HG02763 (cell line): ENCODE data around the gene S100PBP.

Experiments used
- ATAC-seq: cut with Tn5 transposase; IDR thresholded peaks from one replicate; pipeline ENCODE4 v1.9.1; 2021; ENCODE audit warnings: mild to moderate bottlenecking, moderate library complexity; ENCODE audit not compliant: unreplicated experiment

S100PBP gene

DNA sequence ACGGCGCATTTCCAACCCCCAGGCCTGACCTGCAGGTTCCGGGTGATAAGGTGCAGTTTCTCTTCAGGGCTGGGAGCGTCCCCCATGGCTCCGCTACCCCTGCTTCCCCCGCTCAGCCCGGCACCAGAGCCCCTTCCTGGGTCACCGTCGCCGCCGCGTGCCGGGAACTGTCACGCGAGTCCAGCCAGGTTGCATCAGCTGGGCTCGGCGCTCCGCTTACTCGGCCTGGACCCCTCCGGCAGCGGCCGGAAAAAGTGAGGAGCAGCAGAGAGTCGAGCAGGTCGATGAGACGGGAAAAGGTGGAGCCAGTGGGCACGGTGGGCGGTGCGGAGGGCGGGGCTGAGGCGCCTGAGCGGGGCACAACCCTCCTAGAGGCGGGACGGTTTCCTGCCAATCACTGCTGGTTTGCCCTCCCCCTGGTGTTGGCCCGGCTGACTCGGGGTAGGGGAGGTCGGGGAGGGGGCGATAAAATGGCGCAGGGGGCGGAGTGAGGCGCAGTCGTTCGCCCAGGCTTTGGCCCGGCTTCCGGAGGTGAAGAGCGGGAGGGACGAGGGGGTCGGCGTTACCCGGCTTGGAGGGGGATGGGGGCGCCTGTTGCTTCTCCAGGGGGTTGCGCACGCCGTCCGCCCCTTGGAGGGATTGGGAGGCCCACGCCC, at the start of gene S100PBP, which contains the start of gene YARS1:
TSS of gene S100PBP (plus strand) at position 495 of the 656 bp plus-strand sequence. CDS start 8,447 bp downstream, outside the sequence.
TSS of gene YARS1 (minus strand) at position 200 of the 656 bp plus-strand sequence. CDS start at position 86, 114 bp downstream.
- ATAC-seq: peak; percentile 85

DNA sequence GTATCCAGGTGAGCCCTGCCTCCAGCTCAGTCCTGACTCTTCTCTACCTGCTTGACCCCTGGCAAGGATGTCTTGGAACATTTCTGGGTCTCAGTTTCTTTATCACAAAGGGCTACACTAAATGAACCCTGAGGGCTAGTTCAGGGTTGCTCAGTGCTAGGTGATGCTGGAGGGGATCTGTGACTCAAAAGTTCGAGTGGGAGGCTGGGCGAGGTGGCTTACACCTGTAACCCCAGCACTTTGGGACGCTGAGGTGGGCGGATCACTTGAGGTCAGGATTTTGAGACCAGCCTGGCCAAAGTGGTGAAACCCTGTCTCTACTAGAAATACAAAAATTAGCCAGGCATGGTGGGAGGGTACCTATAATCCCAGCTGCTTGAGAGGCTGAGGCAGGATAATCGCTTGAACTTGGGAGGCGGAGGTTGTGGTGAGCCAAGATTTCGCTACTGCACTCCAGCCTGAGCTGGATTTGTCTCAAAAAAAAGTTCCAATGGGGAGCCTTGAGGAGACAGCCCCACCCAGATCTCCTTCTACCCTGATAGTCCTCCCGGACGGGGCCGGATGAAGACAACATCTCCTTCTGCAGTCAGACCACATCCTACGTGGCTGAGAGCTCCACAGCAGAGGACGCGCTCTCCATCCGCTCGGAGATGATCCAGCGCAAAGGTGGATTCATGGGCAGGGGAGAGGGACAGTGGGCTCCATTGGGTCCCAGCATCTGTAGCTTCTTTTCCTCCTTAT, 49.2 kb upstream of the S100PBP start:
- ATAC-seq: no peak

DNA sequence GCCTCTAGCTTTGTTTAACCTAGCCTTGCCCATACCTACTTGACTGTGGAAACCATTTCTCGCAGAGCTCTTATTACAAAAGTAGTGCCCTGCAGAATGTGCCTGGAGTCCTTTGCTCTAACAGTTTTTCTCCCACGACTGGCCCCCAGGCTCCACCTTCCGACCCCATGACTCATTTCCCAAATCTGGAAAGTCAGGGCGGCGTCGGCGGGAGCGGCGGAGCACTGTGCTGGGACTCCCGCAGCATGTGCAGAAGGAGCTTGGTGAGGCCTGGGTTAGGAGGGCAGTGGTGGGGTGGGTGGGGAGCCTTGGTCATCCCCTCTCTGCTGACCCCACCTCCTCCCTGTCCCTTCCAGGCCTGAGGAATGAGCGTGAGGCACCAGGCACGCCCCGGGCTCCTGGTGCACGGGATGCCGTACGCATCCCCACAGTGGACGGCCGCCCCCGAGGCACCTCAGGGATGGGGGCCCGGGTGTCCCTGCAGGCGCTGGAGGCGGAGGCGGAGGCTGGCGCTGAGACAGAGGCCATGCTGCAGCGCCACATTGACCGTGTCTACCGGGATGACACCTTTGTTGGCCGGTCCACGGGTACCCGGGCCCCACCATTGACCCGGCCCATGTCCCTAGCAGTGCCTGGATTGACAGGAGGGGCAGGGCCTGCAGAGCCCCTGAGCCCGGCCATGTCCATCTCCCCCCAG, 47.8 kb upstream of the S100PBP start:
- ATAC-seq: no peak

DNA sequence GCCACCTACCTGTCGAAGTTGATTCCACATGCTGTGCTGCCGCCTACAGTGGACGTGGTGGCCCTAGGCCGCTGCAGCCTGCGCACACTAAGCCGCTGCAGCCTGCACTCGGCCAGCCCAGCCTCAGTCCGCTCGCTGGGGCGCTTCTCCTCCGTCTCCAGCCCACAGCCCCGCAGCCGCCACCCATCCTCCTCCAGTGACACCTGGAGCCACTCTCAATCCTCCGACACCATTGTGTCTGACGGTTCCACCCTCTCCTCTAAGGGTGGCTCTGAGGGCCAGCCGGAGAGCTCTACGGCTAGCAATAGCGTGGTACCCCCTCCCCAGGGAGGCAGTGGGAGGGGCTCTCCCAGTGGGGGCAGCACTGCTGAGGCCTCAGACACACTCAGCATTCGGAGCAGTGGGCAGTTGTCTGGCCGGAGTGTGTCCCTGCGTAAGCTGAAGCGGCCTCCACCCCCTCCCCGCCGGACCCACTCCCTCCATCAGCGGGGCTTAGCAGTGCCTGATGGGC, 47.2 kb upstream of the S100PBP start:
- no peak for ATAC-seq

DNA sequence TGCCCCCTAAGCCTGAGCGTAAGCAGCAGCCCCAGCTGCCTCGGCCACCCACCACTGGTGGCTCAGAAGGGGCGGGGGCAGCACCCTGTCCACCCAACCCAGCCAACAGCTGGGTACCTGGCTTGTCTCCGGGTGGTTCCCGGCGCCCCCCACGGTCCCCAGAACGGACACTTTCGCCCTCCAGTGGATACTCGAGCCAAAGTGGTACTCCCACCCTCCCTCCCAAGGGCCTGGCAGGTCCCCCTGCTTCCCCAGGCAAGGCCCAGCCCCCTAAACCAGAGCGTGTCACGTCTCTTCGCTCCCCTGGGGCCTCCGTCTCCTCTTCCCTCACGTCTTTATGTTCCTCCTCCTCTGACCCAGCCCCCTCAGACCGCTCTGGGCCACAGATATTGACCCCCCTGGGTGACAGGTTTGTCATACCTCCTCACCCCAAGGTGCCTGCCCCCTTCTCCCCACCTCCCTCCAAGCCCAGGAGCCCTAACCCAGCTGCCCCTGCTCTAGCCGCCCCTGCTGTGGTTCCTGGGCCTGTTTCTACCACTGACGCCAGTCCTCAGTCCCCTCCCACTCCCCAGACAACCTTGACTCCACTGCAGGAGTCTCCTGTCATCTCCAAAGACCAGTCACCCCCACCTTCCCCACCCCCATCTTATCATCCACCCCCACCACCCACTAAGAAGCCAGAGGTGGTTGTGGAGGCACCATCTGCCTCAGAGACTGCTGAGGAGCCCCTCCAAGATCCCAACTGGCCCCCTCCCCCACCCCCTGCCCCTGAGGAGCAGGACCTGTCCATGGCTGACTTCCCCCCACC, 46.5 kb upstream of the S100PBP start:
- ATAC-seq: no peak

DNA sequence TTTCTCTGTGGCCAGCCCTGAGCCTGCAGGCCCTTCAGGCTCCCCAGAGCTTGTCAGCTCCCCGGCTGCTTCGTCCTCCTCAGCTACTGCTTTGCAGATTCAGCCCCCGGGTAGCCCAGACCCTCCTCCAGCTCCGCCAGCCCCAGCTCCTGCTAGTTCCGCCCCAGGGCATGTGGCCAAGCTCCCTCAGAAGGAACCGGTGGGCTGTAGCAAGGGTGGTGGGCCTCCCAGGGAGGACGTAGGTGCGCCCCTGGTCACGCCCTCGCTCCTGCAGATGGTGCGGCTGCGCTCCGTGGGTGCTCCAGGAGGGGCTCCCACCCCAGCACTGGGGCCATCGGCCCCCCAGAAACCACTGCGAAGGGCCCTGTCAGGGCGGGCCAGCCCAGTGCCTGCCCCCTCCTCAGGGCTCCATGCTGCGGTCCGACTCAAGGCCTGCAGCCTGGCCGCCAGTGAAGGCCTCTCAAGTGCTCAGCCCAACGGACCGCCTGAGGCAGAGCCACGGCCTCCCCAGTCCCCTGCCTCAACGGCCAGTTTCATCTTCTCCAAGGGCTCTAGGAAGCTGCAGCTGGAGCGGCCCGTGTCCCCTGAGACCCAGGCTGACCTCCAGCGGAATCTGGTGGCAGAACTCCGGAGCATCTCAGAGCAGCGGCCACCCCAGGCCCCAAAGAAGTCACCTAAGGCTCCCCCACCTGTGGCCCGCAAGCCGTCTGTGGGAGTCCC, 45.7 kb upstream of the S100PBP start:
- no peak for ATAC-seq

DNA sequence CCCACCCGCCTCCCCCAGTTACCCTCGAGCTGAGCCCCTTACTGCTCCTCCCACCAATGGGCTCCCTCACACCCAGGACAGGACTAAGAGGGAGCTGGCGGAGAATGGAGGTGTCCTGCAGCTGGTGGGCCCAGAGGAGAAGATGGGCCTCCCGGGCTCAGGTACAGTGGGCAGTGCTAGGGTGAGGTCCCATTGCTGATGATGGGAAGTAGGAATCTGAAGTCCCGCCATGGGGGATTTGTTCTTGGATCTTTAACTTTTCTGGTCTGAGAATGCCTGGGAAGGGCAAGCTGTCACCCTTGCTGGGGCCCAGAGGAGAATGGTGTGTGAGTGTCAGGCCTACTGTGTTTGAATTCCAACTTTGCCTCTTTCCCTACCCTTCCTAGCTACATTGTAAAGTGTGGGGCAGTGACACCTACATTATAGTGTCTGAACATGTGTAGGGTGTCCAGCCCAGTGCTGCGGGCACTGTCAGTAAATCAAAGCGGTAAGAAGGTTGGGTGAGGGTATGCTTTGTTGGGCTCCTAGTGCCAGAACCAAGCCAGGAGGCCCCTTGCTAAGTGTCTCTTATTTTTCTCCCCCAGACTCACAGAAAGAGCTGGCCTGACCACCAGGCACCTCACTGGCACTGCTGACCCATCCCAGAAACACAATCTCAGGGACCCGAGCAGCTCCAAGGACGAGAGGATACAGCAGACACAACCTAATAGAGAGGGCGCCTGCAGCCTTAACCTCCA, 45.0 kb upstream of the S100PBP start:
- ATAC-seq: no peak

DNA sequence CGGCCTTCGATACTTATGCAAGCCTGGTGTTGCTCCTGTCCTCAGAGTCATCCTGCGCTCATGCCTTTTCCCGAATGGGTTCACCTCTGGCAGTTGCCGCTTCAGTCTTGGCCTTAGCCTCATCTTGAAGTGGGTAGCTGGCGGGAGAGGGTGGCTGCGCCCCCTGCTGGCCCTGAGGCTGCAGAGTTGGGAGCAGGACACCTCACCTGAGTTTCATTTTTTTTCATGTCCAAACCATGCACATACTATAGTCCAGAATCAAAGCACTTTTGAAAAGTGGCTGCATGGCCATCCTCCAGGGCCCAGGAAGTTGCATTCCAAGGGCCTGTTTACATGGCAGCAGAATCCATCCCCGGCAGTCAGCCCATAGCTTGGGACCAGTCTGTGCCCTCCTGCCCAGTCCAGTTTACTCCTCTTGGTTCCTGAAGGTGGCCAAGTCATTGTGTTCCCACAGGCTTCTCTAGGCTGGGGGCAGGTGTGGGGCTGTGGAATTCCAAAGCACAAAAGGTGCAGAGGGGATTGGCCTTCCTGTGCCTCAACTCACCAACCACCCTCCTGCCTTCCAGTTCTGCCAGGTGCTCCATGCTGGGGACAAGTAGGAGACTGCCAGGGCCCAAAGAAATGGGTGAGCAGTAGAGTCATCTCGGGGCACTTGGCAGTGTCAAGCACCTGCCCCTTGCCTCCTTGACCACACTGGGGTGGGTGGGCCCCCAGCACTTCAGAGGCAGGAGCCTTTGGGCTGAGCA, 44.3 kb upstream of the S100PBP start:
- no peak for ATAC-seq

DNA sequence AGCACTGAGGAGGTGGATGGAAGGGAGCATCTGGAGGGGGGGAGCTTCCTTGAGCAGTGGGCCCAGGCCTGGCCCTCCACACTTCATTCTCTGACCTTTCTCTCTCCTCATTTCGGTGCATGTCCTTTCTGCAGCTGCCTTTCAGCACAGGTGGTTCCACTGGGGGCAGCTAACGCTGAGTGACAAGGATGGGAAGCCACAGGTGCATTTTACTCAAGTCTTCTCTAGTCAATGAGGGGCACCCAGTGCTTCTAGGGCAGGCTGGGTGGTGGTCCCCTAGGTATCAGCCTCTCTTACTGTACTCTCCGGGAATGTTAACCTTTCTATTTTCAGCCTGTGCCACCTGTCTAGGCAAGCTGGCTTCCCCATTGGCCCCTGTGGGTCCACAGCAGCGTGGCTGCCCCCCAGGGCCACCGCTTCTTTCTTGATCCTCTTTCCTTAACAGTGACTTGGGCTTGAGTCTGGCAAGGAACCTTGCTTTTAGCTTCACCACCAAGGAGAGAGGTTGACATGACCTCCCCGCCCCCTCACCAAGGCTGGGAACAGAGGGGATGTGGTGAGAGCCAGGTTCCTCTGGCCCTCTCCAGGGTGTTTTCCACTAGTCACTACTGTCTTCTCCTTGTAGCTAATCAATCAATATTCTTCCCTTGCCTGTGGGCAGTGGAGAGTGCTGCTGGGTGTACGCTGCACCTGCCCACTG, 43.5 kb upstream of the S100PBP start:
- ATAC-seq: no peak

DNA sequence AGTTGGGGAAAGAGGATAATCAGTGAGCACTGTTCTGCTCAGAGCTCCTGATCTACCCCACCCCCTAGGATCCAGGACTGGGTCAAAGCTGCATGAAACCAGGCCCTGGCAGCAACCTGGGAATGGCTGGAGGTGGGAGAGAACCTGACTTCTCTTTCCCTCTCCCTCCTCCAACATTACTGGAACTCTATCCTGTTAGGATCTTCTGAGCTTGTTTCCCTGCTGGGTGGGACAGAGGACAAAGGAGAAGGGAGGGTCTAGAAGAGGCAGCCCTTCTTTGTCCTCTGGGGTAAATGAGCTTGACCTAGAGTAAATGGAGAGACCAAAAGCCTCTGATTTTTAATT, 43.0 kb upstream of the S100PBP start:
- no peak for ATAC-seq

DNA sequence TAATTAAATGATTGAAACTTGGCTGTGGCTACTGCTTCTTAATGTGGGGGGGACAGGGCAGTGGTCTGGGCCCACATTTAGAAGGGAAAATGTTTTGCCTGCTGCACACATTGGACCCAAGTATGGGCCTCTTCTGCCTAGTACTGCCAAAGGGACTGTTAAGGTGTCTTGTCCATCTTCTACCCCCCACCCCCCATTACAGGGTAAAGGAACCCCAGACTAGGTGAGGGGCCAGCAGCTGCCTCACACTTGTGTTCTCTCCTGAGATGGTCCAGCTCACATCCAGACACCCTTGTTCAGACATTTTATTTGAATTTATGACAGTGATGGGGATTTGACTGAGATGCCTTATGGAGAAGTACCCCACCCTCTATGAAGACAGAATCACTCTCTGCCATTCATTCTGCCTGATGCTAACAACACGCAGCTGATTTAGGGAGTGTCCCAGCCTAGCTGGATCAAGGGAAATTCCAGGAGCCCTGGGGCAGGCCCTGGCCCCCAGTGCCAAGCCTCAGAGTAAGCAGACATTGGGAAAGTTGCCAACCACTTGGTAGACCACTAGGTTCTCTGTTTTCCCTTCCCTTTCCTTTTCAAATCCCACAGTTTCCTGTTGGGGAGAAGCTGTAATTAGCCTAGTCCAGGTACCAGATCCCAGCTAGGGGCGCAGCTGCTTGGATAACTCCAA, 42.4 kb upstream of the S100PBP start:
- ATAC-seq: no peak

DNA sequence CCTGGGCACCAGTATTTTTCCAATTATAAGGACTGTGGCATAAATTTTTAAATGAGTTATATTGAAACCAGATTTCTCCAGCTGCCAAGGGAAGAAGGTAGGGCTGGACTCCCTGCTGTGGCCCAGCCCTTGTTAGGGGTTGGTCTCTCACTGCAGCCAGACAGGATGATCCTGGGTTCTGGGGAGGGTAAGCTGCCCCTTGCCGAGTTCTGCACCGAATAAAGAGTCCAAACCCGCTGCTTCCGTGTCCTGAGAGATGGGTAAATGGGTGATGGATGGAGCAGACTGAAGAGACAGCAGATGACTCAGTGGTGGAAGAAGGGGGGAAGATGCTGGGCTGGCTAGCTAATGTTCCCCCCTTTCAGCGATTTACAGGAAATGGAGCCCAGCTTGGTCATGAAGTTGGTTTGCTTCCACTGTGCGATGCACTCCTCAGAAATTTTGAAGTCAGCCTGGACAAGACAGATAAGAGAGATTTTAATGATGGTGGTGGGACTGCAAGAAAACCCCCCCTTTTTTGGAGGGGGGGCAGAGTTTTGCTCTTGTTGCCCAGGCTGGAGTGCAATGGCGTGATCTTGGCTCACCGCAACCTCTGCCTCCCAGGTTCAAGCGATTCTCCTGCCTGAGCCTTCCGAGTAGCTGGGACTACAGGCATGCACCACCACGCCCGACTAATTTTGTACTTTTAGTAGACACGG, 41.7 kb upstream of the S100PBP start:
- ATAC-seq: no peak

DNA sequence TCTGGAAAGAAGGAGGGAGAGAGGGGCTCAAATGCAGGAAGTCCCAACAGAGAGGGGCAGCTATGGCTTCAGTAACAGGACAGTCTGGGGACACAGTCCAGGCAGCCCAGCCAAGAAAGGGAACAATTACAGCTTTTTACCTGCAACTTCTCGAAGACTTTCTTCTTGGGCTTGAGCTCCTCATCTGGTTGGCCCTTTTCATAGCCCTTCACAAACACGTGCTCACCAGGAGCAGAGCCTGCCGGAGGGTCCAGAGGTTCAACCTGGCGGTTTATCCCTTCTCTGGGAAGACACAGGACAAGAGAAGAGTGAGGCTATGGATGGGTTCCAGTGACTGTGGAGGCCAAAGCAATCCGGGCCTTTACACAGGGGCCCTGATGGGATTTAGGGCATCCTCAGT, 38.2 kb upstream of the S100PBP start:
- no peak for ATAC-seq

DNA sequence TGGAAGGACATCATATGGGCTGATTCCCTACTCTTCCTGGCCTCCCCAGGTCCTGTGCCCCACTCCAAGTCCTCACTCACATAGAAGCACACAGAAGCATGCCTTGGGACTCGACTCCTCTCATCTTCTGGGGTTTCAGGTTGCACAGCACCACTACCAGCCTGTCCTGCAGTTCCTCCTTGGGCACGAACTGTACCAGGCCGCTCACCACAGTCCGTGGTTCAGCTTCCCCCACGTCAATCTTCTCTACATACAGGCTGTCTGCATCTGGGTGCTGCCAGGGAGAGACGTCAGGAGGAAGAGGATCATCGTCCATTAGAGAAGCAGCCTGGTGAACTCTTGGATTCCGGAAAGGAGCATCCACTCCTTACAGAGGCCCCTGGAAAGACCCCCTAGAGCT, 37.4 kb upstream of the S100PBP start:
- ATAC-seq: no peak

DNA sequence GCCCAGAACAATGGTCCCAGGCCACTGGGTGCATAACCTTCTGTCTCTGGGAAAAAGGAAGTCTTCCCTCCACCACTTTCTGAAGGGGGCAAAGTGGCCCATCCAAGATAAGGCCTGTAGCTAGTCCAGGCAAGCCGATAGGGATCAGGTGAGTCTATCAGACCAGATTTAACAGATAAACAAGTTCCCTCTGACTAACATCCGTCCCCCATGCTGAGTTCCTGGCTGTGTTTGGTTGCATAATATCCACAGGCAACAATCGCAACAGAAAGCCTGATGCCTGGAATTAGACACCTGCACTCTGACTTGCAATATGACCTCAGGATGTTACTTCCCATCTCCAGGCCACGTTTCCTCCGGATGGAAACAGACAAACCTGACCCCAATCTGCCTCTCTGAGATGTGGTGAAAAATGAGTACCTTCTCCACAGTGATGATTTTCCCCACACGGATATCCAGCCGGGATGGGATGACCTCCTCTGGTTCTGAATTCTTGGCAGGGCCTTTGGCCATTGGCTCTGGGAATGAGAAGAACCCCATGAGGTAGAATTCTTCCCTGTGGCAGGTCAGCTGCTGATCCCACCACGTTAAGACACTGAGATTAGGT, 36.7 kb upstream of the S100PBP start:
- no peak for ATAC-seq

DNA sequence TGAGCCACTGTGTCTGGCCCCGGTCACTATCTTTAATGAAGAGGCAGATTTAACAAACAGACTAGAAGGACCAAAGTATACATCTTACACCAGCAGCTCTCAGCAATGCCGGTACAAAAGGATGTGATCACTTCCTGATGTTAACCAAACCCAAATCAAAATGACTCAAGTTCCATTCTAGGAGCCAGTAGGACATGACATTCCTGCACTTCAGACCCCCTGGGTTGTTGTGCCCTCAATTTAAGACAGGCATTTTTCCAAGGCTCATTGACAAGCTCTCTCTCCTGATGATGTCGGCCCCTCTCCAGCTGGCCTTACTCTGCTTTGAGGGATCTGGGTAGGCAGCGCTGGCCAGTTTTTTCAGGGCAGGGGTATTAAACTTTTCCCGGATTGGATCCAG, 35.4 kb upstream of the S100PBP start:
- no peak for ATAC-seq

DNA sequence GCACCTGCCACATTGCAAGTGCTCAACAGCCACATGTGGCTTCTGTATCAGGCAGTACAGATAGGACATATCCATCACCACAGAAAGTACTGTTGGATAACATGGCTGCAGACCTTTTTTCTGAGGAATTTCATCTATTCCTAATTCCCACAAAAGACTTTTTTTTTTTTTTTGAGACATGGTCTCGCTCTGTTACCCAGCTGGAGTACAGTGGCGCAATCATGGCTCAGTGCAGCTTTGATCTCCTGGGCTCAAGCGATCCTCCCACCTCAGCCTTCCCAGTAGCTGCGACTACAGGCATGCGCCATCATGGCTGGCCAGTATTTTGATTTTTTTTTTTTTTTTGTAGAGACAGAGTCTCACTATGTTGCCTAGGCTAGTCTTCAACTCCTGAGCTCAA, 33.6 kb upstream of the S100PBP start:
- ATAC-seq: no peak
